HTERT RPE-1 (cell line): ENCODE data around the gene SSPN.

Experiments
- in situ Hi-C: fragments of 300-500 bp; cut with MboI; formaldehyde crosslinking; loops from 4 replicates; pipeline ENCODE4 v1.14.3; 2020; ENCODE audit warnings: low sequenced_read_pairs

Gene SSPN, protein sequence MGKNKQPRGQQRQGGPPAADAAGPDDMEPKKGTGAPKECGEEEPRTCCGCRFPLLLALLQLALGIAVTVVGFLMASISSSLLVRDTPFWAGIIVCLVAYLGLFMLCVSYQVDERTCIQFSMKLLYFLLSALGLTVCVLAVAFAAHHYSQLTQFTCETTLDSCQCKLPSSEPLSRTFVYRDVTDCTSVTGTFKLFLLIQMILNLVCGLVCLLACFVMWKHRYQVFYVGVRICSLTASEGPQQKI

DNA sequence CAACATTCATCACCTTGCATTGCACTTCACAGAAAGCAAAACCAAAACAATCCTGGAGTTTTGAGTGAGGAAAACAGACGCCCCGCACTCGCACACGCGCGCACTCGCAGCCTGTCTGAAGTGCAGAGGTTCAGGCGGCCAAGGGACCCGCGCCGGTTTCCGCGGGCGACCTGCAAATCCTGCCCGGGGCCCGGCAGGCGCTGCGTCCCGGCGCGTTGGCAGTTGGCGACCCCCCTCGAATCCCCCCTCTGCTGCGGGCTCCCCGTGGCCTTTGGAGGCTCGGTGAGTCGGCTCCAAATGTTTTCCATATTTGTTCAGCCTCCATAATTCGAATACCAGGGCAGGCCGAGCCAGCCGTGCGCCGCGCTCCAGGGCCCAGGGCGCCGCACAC, at the start of gene SSPN:
Gene SSPN (plus strand): TSS at position 324 of the 391 bp plus-strand sequence. CDS start 100 bp downstream, outside the sequence.
- in situ Hi-C loops = no loop called here

DNA sequence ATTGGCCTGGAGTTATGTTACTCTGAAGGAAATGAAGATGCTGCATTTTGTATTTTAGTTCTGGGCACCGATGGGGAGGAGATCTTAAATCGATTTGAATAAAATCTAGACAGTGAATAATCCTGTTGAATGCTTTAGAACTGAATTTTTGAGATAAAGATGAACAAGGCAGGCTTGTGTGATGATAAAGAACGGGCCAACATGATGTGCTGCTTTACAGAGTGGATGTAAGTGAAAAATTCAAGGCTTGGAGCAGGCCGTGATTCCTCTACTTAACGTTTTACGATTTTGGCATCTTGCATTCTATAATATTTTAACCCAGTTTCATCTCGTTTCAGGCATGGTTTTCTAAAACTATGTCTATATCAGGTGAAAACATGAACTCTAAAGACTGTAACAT, 47.1 kb upstream of the SSPN start:
- in situ Hi-C loops = no loop called here

DNA sequence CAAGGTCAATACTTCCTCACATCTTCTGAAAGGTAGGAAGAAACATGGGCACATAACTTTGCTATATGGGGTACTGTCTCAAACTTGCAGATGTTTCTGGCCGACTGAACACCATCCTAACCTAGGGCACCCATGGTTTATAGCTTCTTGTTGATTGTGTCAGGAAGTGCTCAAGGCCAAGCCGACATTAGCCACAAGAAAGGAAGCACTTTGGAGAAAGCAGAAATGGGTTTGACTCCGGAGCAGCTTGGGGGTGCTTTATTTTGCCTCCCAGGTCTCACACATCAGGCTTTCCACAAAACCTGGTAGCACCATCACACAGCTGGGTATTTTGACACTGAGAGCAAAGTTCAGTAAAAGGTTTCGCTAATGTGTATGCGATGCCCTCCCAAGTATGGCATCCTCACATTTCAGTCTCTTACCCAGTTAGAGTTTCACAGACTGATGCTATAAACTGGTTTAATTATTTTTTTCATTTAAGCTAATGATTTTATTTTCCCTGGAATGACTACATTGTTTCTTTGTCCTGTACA, 45.3 kb upstream of the SSPN start:
- in situ Hi-C loops = no loop called here

DNA sequence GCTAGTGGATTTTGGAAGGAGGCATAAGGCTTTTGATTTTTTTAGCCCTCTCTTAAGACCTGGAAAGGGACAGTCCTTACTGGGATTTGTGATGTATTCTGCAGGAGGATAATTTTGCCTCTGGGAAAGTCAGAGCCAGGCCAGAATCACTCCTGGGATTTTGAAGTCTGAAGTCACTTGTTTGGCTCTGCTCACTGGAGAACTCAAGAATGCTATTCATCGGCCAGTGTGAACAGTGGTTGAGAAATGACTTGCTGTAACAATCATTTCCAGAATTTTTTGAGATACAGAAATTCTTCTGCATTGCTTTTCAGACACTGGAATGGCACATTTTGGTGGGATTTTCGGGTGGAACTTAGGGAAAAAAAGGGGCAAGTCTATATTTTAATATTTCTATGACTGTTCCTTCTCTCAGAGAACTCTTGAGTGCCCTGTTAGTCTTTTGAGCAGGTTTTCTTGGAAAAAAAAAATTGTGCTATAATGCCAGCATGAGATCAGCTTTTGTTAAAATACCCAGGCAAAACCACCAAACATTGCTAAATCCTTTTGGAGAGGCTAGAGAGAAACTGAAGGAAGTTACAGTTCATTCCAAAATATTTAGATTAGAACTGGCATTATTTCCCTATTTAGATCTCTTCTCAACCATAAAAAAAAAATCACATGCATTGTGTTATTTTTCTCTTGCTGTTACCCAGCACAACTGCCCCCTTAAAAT, 44.5 kb upstream of the SSPN start:
- in situ Hi-C loops = no loop called here

DNA sequence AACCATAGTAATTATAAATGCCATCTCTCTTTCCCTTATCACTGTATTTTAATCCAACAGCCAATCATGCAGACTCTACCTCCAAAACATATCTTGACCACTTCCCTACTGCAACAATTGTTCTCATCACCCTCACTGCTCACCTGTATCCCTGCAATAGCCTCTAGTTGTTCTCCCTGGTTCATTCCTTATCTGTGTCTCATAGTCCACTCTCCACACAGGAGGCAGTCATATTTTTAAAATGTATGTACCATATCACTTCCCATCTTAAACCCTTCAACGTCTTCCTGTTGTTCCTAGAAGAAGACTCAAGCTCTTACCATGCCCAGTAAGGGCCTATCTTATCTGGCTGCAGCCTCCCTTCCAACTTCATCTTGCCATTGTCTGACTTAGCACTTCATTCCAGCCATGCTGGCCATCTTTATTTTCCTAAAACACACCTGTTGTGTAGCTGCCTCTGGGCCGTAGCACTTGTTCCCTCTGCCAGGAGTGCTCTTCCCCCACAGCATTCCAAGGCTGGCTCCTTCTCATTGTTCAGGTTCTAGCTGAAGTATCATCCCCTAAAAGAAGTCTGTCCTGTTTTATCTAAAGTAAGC, 42.8 kb upstream of the SSPN start:
- in situ Hi-C loops = no loop called here

DNA sequence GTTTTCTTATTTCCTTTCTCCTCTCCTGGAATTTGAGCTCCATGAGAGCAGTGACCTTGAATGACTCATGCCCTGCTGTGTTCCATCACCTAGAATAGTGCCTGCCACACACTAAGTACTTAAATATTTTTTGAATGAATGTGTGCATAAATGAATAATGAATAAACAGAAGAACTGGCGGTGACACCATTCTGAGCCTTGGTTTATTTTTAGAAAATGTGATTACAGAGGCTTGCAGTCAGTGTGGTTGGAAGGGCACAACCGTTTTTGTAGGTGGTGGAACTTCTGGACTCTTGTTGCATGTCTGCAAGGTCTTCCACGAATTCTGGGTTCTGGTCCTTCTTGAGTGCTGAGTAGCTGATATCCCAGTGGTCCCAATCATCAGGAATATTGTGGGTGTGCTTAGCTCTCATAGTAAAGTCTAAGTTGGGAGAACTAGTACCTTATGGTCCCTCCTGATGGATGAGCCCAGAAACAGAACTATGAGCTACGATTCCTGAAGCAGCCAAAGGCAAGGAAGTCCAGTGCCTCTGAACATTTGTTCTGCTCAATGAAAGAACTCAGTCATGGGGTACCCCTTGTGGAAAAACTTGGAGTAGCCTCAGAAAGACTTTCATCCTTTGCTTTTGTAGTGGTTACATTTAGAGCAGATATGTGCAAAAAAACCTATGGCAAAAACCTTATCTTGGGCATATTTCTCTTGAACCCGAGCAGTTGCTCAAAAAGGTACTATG, 41.8 kb upstream of the SSPN start:
- in situ Hi-C loops = no loop called here

DNA sequence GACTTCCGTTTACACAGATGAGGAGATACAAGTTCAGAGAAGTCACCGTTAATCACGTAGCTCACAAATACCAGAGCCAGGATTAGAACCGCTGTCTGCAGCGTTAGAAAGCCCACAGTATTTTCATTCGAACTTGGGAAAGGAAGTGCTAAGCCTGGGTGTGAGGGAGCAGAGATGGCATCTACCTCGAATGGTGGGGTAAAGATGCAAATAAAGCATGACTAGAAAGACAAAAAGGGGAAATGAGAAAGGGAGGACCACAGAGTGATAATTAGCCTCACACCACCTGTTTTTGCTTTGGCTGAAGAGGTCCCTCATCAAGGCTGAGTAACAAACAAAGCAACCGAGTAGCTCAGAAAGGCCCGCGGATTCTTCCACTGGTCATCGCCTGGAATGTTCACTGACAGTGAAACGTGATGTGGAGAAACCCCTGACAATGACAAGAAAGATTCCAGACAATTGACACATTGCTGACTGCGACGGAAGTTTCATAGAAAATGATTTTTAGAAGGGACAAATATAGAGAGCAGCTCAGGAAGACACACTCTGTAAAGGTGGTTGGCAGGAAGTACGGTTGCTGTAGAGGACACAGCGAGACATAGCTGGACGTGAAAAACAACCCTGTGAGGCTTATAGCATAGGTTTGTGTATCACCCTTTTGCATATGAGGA, 39.0 kb upstream of the SSPN start:
- in situ Hi-C loops = no loop called here

DNA sequence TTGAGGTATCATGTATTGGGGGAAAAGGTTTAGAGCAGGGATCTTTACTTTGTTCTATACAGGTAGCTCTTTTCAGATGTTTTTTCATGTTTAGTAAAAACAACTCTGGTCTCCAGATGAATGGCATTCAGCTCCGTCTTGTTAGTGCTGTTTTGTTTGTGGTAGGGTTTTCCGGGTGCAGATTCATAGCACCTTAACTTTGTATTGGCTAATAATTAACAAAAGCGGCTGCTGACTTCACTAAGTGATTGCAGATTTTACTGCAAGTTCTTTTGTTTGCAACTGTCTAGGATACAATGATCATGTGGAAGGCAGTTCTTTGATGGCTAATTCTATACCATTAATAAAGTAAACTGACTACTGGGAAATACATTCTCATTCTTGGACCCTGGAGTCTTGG, 38.4 kb upstream of the SSPN start:
- in situ Hi-C loops = no loop called here

DNA sequence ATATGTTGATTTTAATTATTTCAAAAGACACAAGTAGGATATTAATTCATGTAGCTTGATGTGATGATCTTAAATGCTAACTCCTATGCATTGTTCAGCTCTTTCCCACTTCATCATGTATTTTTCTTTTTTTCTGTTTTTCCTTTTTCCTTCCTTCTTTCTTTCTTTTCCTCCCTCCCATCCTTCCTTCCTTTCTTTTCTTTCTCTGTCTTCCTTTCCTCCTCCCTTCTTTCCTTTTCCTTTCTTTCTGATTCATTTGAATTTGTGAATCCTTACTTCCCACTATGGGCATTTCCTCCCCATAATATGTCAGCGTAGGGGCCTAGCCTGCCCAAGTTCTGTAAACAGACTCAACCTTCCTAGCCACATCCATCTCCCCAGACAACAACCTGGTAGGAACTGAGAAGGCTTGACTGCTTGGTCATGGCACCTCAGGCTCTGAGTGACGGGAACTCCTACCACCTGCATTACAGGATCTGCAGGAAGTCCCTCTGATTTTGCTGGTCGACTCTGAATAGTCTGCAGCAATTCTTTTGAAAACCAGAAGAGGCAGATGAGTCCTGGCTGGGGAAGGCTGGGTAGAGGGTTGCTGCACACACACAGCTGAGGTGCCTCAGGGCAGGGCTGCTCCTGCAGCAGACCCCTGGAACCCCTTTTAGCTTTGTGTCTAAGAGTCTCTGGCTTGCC, 37.2 kb upstream of the SSPN start:
- in situ Hi-C loops = no loop called here

DNA sequence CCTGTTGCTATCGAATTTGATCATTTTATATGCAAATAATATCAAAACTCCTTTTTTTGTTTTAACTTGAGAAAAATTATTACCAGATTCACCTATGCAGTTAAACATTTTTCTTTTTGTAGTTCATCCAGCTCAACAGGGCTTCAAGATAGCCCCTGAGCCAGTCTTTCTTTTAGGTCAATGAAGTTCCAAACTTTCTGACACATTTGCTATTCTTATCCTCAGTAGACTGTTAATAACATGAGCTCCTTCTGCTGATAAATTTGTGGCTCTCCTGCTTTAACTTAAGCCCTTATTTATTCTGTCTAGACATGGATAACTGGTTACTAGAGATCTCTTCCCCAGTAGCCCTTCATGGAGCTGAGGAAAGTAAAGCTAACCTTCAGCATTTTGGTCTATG, 33.2 kb upstream of the SSPN start:
- in situ Hi-C loops = no loop called here

DNA sequence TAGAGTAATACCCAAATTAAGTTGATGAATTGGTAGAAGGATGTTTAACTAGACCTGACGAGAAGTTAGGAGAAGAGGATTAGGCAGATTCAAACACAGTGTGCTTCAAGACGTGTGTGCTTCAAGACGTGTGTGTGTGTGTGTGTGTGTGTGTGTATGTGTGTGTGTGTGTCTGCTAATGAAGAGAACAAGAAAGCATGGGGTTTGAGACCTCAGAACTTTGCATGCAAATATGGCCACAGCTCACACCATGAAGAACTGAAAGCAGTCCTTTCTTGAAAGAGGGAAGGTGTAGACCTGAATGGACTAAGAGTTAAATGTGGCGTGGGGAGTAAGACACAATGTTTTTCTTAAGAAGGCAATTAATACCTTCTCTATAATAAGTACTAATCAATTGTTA, 32.5 kb upstream of the SSPN start:
- in situ Hi-C loops = no loop called here

DNA sequence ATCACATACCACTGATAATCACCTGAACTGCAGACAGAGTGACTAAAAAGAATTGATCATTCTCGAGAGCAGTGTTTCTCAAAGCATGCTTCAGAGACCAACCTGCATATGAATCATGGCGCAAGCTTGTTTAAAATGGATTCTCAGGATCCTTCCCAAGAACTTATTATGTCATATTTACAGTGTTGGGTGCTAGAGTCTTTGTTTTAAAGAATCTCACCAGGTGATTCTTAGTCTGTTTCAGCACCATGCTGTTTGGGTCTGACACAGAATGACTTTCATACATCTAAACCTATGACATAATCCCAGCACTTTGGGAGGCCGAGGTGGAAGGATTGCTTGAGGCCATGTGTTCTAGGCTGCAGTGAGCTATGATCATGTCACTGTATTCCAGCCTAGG, 31.3 kb upstream of the SSPN start:
- in situ Hi-C loops = no loop called here

DNA sequence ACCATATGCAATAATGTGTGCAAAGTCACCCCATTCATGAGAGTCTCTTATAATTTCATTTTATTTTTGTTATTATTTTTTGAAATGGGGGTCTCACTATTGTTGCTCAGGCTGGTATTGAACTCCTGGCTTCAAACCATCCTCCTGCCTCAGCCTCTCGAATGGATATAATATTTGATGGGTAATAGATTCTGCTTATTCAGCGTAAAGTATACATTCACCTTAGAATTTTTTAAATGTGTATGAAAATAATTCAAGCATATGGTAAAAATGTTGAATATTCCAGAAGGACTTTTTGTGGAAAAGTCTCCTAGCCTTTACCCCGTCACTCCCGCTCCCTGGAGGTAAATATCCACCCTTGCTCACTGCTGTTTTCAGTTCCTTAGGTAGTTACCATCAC, 23.4 kb upstream of the SSPN start:
- in situ Hi-C loops = no loop called here

DNA sequence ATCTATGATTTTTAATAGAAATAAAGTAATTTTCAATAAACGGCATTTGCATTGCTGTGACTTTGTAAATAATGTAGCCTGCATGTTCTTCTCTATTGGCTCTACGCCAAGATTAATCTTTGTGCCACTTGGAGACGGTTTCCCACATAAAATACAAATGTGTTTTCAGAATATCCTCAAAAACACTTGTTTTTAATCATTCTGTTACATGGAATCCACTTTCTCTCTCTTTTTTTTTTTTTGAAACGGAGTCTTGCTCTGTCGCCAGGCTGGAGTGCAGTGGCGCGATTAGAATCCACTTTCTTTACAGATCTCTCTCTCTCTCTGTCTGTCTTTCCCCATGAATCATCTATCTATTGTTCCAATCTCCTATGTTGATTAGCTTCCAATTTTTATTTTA, 22.8 kb upstream of the SSPN start:
- in situ Hi-C loops = no loop called here

DNA sequence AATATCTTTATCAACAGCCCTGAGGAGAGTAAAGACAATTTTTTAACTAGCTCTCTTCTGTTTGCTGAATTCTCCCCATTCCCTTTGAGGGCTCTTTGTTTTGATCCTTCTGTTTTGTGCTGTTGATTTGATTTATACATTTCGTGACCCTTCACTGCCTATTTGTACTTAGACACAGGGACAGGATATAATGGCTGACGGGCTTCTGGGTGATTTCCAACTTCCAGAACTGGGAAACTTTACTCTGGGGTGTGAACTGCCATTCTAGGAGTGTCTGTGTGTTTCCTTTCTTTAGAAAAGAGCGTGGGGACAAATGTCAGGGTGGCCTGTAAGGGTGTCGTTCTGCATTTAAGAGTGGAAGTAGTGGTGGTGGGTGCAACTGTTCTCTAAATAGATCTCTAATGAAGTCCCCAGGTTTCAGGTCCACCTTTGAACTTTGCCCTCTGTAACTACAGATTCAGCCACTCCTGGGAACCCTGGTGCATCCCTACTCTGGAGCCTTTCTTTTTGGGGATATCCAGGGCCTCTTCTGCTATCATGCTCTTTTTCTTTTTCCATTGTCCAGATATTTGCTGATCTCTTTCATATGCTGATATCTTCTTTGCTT, 22.3 kb upstream of the SSPN start:
- in situ Hi-C loops = no loop called here

DNA sequence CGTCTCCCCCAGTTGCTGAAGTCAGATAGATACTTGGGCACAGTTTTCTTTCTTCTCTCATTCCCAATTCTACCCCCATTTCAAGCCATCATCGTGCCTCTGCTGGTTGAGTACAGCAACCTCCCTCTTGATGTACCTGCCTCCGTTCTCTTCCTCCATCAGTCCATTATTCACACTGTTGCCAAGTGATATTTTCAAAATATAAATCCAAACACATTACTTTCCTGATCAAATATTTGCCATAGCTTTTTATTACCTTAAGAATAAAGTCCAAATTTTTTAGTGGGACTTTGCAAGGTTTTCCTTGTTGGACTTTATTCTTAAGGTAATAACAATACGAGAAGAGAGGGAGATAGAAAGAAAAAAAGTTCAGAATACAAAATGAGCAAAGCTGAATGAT, 18.6 kb upstream of the SSPN start:
- in situ Hi-C loops = no loop called here

DNA sequence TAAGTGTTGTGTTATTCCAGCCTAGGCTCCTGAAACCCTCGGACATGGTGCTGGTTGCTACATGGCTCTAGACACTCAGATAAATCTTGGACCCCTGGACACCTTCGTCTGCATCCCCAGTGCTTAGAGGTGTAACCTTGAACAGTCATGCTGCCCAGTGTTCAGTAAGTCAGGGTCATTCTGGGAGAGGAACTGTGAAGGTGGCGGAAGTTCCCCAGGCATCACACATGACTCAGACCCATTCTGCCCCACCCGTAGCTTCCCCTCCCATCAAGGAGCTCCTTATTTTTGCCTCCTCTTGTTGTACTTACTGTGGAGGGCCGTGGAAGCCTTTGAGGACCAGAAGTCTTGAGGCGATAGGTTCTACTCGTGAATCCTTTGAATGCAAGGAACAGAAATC, 18.1 kb upstream of the SSPN start:
- in situ Hi-C loops = no loop called here

DNA sequence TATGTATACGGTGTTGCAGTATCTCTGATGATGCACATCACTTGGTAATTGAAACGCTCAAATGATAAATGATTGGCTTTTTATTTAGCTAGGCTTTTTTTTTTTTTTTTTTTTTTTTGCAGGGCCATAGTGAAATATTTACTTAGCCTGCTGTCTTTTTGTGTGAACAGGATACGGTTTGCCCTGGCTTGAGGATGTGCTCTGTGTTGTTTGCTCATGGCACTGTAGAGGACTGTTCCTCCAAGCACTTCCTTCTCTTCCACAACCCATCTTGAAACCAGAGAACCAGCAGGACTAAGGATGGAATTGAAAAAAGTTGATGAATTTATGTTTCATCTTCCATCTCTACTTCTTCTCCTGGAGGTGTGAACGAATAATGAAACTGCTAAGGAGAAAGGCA, 15.5 kb upstream of the SSPN start:
- in situ Hi-C loops = no loop called here

DNA sequence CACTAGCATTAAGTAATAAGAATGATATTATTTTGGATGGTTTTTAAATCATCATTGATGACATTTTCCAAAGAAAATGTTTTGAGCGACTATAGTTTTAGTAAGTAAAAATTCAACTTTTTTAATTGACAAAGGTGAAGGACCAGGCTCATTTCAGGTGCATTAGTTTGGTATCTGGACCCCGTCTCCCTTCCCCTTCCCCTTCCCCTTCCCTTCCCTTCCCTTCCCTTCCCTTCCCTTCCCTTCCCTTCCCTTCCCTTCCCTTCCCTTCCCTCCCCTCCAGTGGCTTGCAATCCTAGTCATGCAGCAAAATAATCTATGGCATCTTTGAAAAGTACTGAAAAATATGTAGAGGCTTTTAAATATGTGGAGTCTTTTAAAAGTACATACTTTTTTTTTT, 13.0 kb upstream of the SSPN start:
- in situ Hi-C loops = no loop called here
